HepG2 (cell line): ENCODE data around the gene FGA. TPM values are rescaled to one million over a fixed set of nuclear protein-coding genes. Genes with fewer than 3 reads are reported as not detected.

Experiments
- GATAD2A ChIP-seq: IDR thresholded peaks from 2 replicates; pipeline ENCODE4 v1.6.1; 2016
- IKZF4 ChIP-seq: sonication (generic); formaldehyde crosslinking; IDR thresholded peaks from 2 replicates; pipeline ENCODE4 v1.5.1; 2020; ENCODE audit warnings: borderline replicate concordance, mild to moderate bottlenecking, low read depth, missing genetic modification reagents; ENCODE audit errors: not compliant biosample characterization
- JUN ChIP-seq: sonication (generic); formaldehyde crosslinking; IDR thresholded peaks from 2 replicates; pipeline ENCODE4 v1.4.0; 2020; ENCODE audit warnings: mild to moderate bottlenecking, missing genetic modification reagents
- KLF9 ChIP-seq: IDR thresholded peaks from 2 replicates; pipeline ENCODE4 v1.6.1; 2016; ENCODE audit warnings: low read depth
- MXI1 ChIP-seq: IDR thresholded peaks from 3 replicates; pipeline ENCODE4 v1.6.1; 2012; ENCODE audit warnings: low read depth, low read length, inconsistent platforms, borderline replicate concordance
- PPARG ChIP-seq: conservative IDR thresholded peaks from 2 replicates; pipeline ENCODE4 v1.6.1; 2016; ENCODE audit warnings: missing biosample characterization, missing genetic modification reagents
- SAP130 ChIP-seq: IDR thresholded peaks from 2 replicates; pipeline ENCODE4 v1.6.1; 2016; ENCODE audit warnings: low read depth
- ZNF33A ChIP-seq: sonication (generic); formaldehyde crosslinking; IDR thresholded peaks from 2 replicates; pipeline ENCODE4 v1.5.1; 2020; ENCODE audit warnings: missing genetic modification reagents, mild to moderate bottlenecking, moderate library complexity, borderline replicate concordance
- ZNF382 ChIP-seq: sonication (generic); formaldehyde crosslinking; IDR thresholded peaks from 2 replicates; pipeline ENCODE4 v1.5.0; 2020; ENCODE audit warnings: missing genetic modification reagents, mild to moderate bottlenecking, borderline replicate concordance
- polyA plus RNA-seq, 8 experiments: library from polyadenylated mRNA; depleted of rRNA in 3 of 8; stranded (reverse) in 7 of 8; unstranded in 1 of 8; fragments of >200 nt; fragmentation: Illumina TruSeq in 4 of 8; extraction: Trizol in 4 of 8; gene quantifications; 2 replicates each; pipeline versions ENCODE4 v1.2.1 to v1.2.3, GENCODE V29; 2011 to 2016; ENCODE audit warnings: low read depth in 4 of 8, missing spikeins in 1 of 8, mixed read lengths in 1 of 8; ENCODE audit not compliant: insufficient read depth in 1 of 8
- total RNA-seq, 5 experiments: library from RNA; depleted of rRNA; stranded (reverse); fragments of >200 nt; fragmentation: Illumina TruSeq; extraction: Trizol; gene quantifications; 2 replicates each; pipeline ENCODE4 v1.2.3, GENCODE V29; 2016; ENCODE audit warnings: low read depth in 1 of 5
- TF ChIP-seq, protein P1 (sequence below): sonication (generic); formaldehyde crosslinking; IDR thresholded peaks from 2 replicates; pipeline ENCODE4 v1.4.0; 2020; ENCODE audit warnings: mild to moderate bottlenecking, missing genetic modification reagents
- TF ChIP-seq, protein P2 (sequence below): sonication (generic); formaldehyde crosslinking; IDR thresholded peaks from one replicate; pipeline ENCODE4 v1.5.1; 2020; ENCODE audit warnings: mild to moderate bottlenecking, missing genetic modification reagents; ENCODE audit errors: not compliant biosample characterization
- TF ChIP-seq, protein P3 (sequence below): sonication (generic); formaldehyde crosslinking; IDR thresholded peaks from 2 replicates; pipeline ENCODE4 v1.4.0; 2020; ENCODE audit warnings: missing genetic modification reagents

Gene FGA
- total and polyA plus RNA-seq, 2 of the 13 experiments (the other 11 are each of a cell fraction or from before 2014, with no cell fraction given): 640 to 1,523 TPM

DNA sequence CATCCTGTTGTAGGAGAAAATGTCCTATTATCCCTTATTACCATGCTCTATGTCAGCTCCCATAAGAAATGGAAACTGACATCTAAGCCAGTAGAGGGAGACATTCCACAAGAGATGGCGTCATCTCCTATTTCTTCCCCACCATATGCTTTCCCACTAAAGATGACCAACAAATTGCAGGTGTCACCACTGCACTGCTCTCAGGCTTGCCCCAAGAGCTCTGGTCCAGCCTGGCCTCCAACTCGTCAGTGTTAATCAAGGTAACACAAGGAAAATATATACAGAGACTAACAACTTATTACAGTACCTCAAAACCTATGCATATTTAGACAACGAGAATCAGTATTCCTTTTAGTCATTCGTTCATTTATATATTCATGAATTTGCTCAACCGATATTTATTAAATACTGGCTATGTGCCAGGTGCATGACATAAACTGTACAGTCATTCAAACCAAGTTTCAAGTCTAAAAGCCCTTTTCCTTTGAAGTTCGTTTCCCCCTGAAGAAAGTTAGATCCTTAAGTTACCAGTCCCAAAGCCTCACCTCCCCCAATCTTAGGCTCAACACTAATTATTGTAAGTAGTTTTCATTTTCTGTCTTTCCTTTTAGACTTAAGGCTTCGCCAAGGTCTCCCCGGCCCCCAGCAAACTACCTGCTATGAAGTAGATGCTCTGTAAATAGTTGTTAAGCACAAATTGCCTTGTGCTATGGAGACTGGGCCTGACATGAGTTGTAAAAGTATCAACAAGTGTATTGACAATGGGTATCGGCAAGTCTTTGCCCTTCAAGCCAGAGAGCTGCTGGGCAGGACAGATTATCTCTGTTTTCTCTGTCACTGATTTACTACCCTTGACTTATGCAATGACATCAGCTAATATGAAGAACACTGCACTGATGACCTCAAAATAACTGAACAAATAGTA is 30.8 kb downstream of the FGA start (continued):
- TF ChIP-seq, protein P1, sequence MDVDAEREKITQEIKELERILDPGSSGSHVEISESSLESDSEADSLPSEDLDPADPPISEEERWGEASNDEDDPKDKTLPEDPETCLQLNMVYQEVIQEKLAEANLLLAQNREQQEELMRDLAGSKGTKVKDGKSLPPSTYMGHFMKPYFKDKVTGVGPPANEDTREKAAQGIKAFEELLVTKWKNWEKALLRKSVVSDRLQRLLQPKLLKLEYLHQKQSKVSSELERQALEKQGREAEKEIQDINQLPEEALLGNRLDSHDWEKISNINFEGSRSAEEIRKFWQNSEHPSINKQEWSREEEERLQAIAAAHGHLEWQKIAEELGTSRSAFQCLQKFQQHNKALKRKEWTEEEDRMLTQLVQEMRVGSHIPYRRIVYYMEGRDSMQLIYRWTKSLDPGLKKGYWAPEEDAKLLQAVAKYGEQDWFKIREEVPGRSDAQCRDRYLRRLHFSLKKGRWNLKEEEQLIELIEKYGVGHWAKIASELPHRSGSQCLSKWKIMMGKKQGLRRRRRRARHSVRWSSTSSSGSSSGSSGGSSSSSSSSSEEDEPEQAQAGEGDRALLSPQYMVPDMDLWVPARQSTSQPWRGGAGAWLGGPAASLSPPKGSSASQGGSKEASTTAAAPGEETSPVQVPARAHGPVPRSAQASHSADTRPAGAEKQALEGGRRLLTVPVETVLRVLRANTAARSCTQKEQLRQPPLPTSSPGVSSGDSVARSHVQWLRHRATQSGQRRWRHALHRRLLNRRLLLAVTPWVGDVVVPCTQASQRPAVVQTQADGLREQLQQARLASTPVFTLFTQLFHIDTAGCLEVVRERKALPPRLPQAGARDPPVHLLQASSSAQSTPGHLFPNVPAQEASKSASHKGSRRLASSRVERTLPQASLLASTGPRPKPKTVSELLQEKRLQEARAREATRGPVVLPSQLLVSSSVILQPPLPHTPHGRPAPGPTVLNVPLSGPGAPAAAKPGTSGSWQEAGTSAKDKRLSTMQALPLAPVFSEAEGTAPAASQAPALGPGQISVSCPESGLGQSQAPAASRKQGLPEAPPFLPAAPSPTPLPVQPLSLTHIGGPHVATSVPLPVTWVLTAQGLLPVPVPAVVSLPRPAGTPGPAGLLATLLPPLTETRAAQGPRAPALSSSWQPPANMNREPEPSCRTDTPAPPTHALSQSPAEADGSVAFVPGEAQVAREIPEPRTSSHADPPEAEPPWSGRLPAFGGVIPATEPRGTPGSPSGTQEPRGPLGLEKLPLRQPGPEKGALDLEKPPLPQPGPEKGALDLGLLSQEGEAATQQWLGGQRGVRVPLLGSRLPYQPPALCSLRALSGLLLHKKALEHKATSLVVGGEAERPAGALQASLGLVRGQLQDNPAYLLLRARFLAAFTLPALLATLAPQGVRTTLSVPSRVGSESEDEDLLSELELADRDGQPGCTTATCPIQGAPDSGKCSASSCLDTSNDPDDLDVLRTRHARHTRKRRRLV (CRISPR knock-in tag): no peak
- TF ChIP-seq ZNF33A (CRISPR knock-in tag): 0 out of 2 replicates have a peak, but pooled peaks have one; percentile 50
- TF ChIP-seq GATAD2A: peak; percentile 98
- no peak for TF ChIP-seq ZNF382
- TF ChIP-seq, protein P2, sequence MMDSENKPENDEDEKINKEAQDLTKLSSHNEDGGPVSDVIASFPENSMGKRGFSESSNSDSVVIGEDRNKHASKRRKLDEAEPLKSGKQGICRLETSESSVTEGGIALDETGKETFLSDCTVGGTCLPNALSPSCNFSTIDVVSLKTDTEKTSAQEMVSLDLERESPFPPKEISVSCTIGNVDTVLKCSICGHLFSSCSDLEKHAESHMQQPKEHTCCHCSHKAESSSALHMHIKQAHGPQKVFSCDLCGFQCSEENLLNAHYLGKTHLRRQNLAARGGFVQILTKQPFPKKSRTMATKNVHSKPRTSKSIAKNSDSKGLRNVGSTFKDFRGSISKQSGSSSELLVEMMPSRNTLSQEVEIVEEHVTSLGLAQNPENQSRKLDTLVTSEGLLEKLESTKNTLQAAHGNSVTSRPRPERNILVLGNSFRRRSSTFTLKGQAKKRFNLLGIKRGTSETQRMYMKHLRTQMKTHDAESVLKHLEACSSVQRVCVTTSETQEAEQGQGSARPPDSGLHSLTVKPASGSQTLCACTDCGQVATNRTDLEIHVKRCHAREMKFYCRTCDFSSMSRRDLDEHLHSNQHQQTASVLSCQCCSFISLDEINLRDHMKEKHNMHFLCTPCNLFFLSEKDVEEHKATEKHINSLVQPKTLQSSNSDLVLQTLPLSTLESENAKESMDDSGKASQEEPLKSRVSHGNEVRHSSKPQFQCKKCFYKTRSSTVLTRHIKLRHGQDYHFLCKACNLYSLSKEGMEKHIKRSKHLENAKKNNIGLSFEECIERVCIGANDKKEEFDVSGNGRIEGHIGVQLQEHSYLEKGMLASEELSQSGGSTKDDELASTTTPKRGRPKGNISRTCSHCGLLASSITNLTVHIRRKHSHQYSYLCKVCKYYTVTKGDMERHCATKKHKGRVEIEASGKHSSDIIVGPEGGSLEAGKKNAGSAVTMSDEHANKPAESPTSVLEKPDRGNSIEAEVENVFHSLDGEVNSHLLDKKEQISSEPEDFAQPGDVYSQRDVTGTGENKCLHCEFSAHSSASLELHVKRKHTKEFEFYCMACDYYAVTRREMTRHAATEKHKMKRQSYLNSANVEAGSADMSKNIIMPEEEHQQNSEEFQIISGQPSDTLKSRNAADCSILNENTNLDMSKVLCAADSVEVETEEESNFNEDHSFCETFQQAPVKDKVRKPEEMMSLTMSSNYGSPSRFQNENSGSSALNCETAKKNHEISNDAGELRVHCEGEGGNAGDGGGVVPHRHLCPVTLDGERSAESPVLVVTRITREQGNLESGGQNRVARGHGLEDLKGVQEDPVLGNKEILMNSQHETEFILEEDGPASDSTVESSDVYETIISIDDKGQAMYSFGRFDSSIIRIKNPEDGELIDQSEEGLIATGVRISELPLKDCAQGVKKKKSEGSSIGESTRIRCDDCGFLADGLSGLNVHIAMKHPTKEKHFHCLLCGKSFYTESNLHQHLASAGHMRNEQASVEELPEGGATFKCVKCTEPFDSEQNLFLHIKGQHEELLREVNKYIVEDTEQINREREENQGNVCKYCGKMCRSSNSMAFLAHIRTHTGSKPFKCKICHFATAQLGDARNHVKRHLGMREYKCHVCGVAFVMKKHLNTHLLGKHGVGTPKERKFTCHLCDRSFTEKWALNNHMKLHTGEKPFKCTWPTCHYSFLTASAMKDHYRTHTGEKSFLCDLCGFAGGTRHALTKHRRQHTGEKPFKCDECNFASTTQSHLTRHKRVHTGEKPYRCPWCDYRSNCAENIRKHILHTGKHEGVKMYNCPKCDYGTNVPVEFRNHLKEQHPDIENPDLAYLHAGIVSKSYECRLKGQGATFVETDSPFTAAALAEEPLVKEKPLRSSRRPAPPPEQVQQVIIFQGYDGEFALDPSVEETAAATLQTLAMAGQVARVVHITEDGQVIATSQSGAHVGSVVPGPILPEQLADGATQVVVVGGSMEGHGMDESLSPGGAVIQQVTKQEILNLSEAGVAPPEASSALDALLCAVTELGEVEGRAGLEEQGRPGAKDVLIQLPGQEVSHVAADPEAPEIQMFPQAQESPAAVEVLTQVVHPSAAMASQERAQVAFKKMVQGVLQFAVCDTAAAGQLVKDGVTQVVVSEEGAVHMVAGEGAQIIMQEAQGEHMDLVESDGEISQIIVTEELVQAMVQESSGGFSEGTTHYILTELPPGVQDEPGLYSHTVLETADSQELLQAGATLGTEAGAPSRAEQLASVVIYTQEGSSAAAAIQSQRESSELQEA (CRISPR knock-in tag): no peak
- no peak for TF ChIP-seq KLF9 (CRISPR knock-in tag)
- 0 out of 2 replicates have a peak, but pooled peaks have one; percentile 65 for TF ChIP-seq JUN
- peak; percentile 91 for TF ChIP-seq PPARG (CRISPR knock-in tag)
- peak; percentile 53; the same call in 1 of the 3 replicates for TF ChIP-seq MXI1
- TF ChIP-seq SAP130: peak; percentile 89
- TF ChIP-seq, protein P3, sequence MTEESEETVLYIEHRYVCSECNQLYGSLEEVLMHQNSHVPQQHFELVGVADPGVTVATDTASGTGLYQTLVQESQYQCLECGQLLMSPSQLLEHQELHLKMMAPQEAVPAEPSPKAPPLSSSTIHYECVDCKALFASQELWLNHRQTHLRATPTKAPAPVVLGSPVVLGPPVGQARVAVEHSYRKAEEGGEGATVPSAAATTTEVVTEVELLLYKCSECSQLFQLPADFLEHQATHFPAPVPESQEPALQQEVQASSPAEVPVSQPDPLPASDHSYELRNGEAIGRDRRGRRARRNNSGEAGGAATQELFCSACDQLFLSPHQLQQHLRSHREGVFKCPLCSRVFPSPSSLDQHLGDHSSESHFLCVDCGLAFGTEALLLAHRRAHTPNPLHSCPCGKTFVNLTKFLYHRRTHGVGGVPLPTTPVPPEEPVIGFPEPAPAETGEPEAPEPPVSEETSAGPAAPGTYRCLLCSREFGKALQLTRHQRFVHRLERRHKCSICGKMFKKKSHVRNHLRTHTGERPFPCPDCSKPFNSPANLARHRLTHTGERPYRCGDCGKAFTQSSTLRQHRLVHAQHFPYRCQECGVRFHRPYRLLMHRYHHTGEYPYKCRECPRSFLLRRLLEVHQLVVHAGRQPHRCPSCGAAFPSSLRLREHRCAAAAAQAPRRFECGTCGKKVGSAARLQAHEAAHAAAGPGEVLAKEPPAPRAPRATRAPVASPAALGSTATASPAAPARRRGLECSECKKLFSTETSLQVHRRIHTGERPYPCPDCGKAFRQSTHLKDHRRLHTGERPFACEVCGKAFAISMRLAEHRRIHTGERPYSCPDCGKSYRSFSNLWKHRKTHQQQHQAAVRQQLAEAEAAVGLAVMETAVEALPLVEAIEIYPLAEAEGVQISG (CRISPR knock-in tag): peak; percentile 54
- TF ChIP-seq IKZF4 (CRISPR knock-in tag): no peak
